ENCODE data around the gene HARBI1. TPM values are rescaled to one million over a fixed set of nuclear protein-coding genes. Genes with fewer than 3 reads are reported as not detected.

The HARBI1 gene
- total and polyA plus RNA-seq, 9 of the 15 experiments (the other 6 are each of a cell fraction or from before 2014, with no cell fraction given): 3.5 to 8.4 (median 5.5) TPM

DNA sequence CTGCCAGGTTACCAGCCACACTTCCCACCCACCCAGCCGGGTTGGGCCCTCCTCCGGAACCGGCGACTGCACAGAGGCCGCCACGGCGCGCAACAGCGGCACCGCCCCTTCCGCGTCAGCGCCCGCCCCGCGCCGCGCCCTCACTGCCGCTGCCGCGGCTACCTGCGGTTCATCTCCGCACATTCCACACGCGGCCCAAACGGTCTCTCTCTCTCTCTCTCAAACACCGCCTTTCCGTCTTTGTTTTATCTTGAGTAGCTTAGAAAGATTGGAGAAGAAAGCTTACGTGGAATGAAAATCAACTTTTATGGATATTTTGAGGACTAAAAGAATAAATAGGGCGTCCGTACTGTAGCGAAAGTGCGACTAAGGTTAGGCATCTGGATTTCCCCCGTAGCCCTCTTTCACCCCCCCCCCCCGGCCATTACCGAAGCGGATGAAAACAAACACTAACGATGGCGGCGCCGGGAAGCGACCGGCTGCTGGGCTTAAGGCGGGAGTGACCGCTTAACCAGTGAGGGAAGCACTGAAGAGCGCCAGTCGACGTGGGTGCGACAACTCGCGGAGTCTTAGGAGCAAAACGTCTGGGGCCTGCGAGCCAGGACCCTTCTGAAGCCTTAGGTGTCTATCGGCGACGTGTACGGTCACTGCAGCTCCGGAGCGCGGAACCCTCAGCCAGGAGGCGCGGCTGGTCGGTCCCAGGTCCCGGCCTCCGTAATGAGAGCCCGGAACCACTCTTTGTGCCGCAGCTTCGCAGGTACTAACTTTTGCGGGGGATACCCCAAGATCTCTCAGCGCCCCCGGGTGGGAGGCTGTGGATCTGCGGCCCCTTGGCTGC, at the start of gene HARBI1, which contains the start of gene ATG13 (continued):
- TF ChIP-seq, protein P1, sequence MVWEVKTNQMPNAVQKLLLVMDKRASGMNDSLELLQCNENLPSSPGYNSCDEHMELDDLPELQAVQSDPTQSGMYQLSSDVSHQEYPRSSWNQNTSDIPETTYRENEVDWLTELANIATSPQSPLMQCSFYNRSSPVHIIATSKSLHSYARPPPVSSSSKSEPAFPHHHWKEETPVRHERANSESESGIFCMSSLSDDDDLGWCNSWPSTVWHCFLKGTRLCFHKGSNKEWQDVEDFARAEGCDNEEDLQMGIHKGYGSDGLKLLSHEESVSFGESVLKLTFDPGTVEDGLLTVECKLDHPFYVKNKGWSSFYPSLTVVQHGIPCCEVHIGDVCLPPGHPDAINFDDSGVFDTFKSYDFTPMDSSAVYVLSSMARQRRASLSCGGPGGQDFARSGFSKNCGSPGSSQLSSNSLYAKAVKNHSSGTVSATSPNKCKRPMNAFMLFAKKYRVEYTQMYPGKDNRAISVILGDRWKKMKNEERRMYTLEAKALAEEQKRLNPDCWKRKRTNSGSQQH (CRISPR knock-in tag; IDR thresholded peaks at IDR 0.05): no peak
- TF ChIP-seq NELFE (IDR thresholded peaks at IDR 0.05; ENCODE audit: insufficient read depth, insufficient read length) (no peak), CHD2 (IDR thresholded peaks at IDR 0.05; ENCODE audit: low read depth, low read length) (0 out of 2 replicates have a peak, but pooled peaks have one; percentile 18), ZNF586 (CRISPR knock-in tag; conservative IDR thresholded peaks at IDR 0.05) (no peak), ZNF445 (CRISPR knock-in tag; IDR thresholded peaks at IDR 0.05; ENCODE audit: low read depth) (no peak), SREBF2 (CRISPR knock-in tag; IDR thresholded peaks at IDR 0.05) (no peak), CEBPB (tag; IDR thresholded peaks at IDR 0.05) (no peak), CBFA2T2 (conservative IDR thresholded peaks at IDR 0.05) (no peak), CREBBP (IDR thresholded peaks at IDR 0.05; ENCODE audit: low read depth, low read length) (no peak), SRSF3 (IDR thresholded peaks at IDR 0.05; ENCODE audit: insufficient read depth, low read length) (no peak), PHB2 (IDR thresholded peaks at IDR 0.05; ENCODE audit: low read depth) (no peak), NUFIP1 (IDR thresholded peaks at IDR 0.05; ENCODE audit: partially characterized antibody) (no peak), NONO (IDR thresholded peaks at IDR 0.05; ENCODE audit: low read depth in 2 of 2, low read length in 1 of 2) (peak in 1 of 2 experiments; percentile 13; a peak in 1 of 4 replicates), KAT2B (IDR thresholded peaks at IDR 0.05; ENCODE audit: low read depth, low read length) (no peak), DACH1 (IDR thresholded peaks at IDR 0.05; ENCODE audit: partially characterized antibody) (peak; percentile 8)
- TF ChIP-seq, protein P2, sequence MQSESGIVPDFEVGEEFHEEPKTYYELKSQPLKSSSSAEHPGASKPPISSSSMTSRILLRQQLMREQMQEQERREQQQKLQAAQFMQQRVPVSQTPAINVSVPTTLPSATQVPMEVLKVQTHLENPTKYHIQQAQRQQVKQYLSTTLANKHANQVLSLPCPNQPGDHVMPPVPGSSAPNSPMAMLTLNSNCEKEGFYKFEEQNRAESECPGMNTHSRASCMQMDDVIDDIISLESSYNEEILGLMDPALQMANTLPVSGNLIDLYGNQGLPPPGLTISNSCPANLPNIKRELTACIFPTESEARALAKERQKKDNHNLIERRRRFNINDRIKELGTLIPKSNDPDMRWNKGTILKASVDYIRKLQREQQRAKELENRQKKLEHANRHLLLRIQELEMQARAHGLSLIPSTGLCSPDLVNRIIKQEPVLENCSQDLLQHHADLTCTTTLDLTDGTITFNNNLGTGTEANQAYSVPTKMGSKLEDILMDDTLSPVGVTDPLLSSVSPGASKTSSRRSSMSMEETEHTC (IDR thresholded peaks at IDR 0.05): no peak

Data from K562 (cell line).